SU-DHL-6 (cell line): ENCODE results near the gene CYB561A3.

ENCODE experiments used
- H2AFZ ChIP-seq: fragments of 200-600 bp; sonication (generic); 2 replicates; pipeline ENCODE4 v1.6.1; 2014; ENCODE audit warnings: low read depth, mild to moderate bottlenecking, moderate library complexity, mixed read lengths, antibody characterized with exemption, low read length; ENCODE audit not compliant: severe bottlenecking
- H3F3A ChIP-seq: fragments of 200-600 bp; shearing (Covaris generic); 2 replicates; pipeline ENCODE4 v1.6.0; 2016; ENCODE audit warnings: antibody characterized with exemption, mild to moderate bottlenecking; ENCODE audit not compliant: insufficient read depth
- H3K27ac ChIP-seq: fragments of 200-600 bp; sonication (generic); 2 replicates; pipeline ENCODE4 v1.5.1; 2016; ENCODE audit warnings: low read depth, mild to moderate bottlenecking, low read length, moderate library complexity, mixed read lengths
- H3K27me3 ChIP-seq: fragments of 200-600 bp; sonication (generic), shearing (Covaris generic); 2 replicates; pipeline ENCODE4 v1.6.0; 2014; ENCODE audit warnings: mild to moderate bottlenecking, low read length
- H3K36me3 ChIP-seq: fragments of 200-600 bp; sonication (generic); 2 replicates; pipeline ENCODE4 v1.6.1; 2014; ENCODE audit warnings: mild to moderate bottlenecking, low read length, mixed read lengths
- H3K4me2 ChIP-seq: fragments of 300-600, 200-600 bp; shearing (Covaris generic), sonication (generic); 2 replicates; pipeline ENCODE4 v1.6.0; 2014; ENCODE audit warnings: low read length, low read depth, mild to moderate bottlenecking; ENCODE audit not compliant: poor library complexity, severe bottlenecking
- H3K4me3 ChIP-seq: fragments of 200-600 bp; sonication (generic); 2 replicates; pipeline ENCODE4 v1.5.1; 2014; ENCODE audit warnings: antibody characterized with exemption, low read length, mild to moderate bottlenecking, mixed read lengths; ENCODE audit not compliant: insufficient read depth, poor library complexity, severe bottlenecking
- H3K79me2 ChIP-seq: fragments of 200-600 bp; sonication (generic); 2 replicates; pipeline ENCODE4 v1.6.1; 2014; ENCODE audit warnings: mild to moderate bottlenecking, low read length, moderate library complexity; ENCODE audit not compliant: insufficient read depth
- H3K9ac ChIP-seq: fragments of 200-600 bp; sonication (generic); 2 replicates; pipeline ENCODE4 v1.7.0; 2014; ENCODE audit warnings: mild to moderate bottlenecking, low read length
- H3K9me2 ChIP-seq: fragments of 200-600 bp; sonication (generic); replicated peaks from 2 replicates; pipeline ENCODE4 v1.6.1; 2014; ENCODE audit warnings: low read length; ENCODE audit not compliant: insufficient read depth
- H3K9me3 ChIP-seq: fragments of 200-600 bp; sonication (generic); 2 replicates; pipeline ENCODE4 v1.6.1; 2014; ENCODE audit warnings: low read length, mixed read lengths; ENCODE audit not compliant: insufficient read depth
- H4K20me1 ChIP-seq: fragments of 200-600 bp; sonication (generic); 2 replicates; pipeline ENCODE4 v1.6.1; 2014; ENCODE audit warnings: low read depth, mild to moderate bottlenecking, antibody characterized with exemption, low read length, moderate library complexity, mixed read lengths
- CTCF ChIP-seq: fragments of 200-600 bp; sonication (generic); IDR thresholded peaks from one replicate; pipeline ENCODE4 v1.5.1; 2017; ENCODE audit warnings: antibody characterized with exemption, mild to moderate bottlenecking, low read length, moderate library complexity; ENCODE audit not compliant: insufficient read depth, poor library complexity, severe bottlenecking
- EZH2phosphoT487 ChIP-seq: fragments of 200-600 bp; sonication (generic), shearing (Covaris generic); conservative IDR thresholded peaks from 2 replicates; pipeline ENCODE4 v1.6.1; 2018; ENCODE audit warnings: mild to moderate bottlenecking, antibody characterized with exemption, low read length, moderate library complexity, mixed read lengths

Gene CYB561A3

GRCh38 chr11:61404641-61405040 lies 43.0 kb upstream of the CYB561A3 start:
- no peak for TF ChIP-seq CTCF
- TF ChIP-seq EZH2phosphoT487, result no peak
- H3F3A ChIP-seq, result peaks cover 24% of the 10 kb centered on the region; the same call in 1 of the 2 replicates
- H3K4me2 ChIP-seq, result no peak overlapping the region
- no peak overlapping the region for H3K4me3 ChIP-seq
- H3K9ac ChIP-seq, result no peak overlapping the region
- no peaks in the 10 kb centered on the region for H3K79me2 ChIP-seq
- H3K9me2 ChIP-seq, result no peaks in the 10 kb centered on the region
- H3K9me3 ChIP-seq, result no peaks in the 10 kb centered on the region
- no peak overlapping the region for H3K27ac ChIP-seq
- H3K36me3 ChIP-seq, result peaks cover 39% of the 10 kb centered on the region; the same call in 1 of the 2 replicates
- no peak overlapping the region for H2AFZ ChIP-seq
- no peaks in the 10 kb centered on the region; the same call in 1 of the 2 replicates for H4K20me1 ChIP-seq
- H3K27me3 ChIP-seq, result no peaks in the 10 kb centered on the region

- no peak overlapping the region for H3K4me3 ChIP-seq
- H4K20me1 ChIP-seq, result no peaks in the 10 kb centered on the region; the same call in 1 of the 2 replicates
- TF ChIP-seq CTCF (no peak), EZH2phosphoT487 (no peak)
Measured at GRCh38 chr11:61404103-61404502, 42.4 kb upstream of the CYB561A3 start.

GRCh38 chr11:61403658-61404057 lies 42.0 kb upstream of the CYB561A3 start:
- no peaks in the 10 kb centered on the region for H3K79me2 ChIP-seq
- H4K20me1 ChIP-seq, result no peaks in the 10 kb centered on the region; the same call in 1 of the 2 replicates
- peaks cover 33% of the 10 kb centered on the region; the same call in 1 of the 2 replicates for H3K36me3 ChIP-seq
- H3K9ac ChIP-seq, result no peak overlapping the region
- H2AFZ ChIP-seq, result no peak overlapping the region
- H3K27me3 ChIP-seq, result no peaks in the 10 kb centered on the region
- H3F3A ChIP-seq, result peaks cover 24% of the 10 kb centered on the region; the same call in 1 of the 2 replicates
- H3K9me2 ChIP-seq, result no peaks in the 10 kb centered on the region
- no peak for TF ChIP-seq EZH2phosphoT487
- TF ChIP-seq CTCF, result no peak
- H3K27ac ChIP-seq, result no peak overlapping the region
- H3K9me3 ChIP-seq, result no peaks in the 10 kb centered on the region
- no peak overlapping the region for H3K4me2 ChIP-seq
- H3K4me3 ChIP-seq, result no peak overlapping the region

More at GRCh38 chr11:61404103-61404502, 42.4 kb upstream of the CYB561A3 start:
- no peaks in the 10 kb centered on the region for H3K9me3 ChIP-seq
- no peak overlapping the region for H2AFZ ChIP-seq
- H3K9me2 ChIP-seq, result no peaks in the 10 kb centered on the region
- H3K27ac ChIP-seq, result no peak overlapping the region
- H3F3A ChIP-seq, result peaks cover 24% of the 10 kb centered on the region; the same call in 1 of the 2 replicates
- no peaks in the 10 kb centered on the region for H3K79me2 ChIP-seq
- no peaks in the 10 kb centered on the region for H3K27me3 ChIP-seq
- H3K9ac ChIP-seq, result no peak overlapping the region
- no peak overlapping the region for H3K4me2 ChIP-seq
- H3K36me3 ChIP-seq, result peaks cover 35% of the 10 kb centered on the region; the same call in 1 of the 2 replicates
